Stimulated activated CD4-positive, alpha-beta T cell treated with anti-CD3 and anti-CD28 coated beads, Interleukin-4, amount 100 ng/mL, for 48 hours (primary cell): ENCODE measurements around the gene AMFR.

ENCODE experiments used
- DNase-seq, 2 donors: peaks; one replicate each; pipeline ENCODE4 v3.0.0-alpha.2; 2020; ENCODE audit warnings: low read depth in 2 of 2

AMFR gene

GRCh38 chr16:56348168-56349085 lies 76.9 kb downstream of the AMFR start:
- no peak for DNase-seq

- DNase-seq = no peak
Measured at GRCh38 chr16:56347670-56348069, 77.7 kb downstream of the AMFR start.

- DNase-seq = no peak
Measured at GRCh38 chr16:56347166-56347565, 78.2 kb downstream of the AMFR start.

- no peak for DNase-seq
Measured at GRCh38 chr16:56346131-56346890, 79.0 kb downstream of the AMFR start.

- DNase-seq = no peak
Measured at GRCh38 chr16:56345406-56346050, 79.8 kb downstream of the AMFR start.

DNA sequence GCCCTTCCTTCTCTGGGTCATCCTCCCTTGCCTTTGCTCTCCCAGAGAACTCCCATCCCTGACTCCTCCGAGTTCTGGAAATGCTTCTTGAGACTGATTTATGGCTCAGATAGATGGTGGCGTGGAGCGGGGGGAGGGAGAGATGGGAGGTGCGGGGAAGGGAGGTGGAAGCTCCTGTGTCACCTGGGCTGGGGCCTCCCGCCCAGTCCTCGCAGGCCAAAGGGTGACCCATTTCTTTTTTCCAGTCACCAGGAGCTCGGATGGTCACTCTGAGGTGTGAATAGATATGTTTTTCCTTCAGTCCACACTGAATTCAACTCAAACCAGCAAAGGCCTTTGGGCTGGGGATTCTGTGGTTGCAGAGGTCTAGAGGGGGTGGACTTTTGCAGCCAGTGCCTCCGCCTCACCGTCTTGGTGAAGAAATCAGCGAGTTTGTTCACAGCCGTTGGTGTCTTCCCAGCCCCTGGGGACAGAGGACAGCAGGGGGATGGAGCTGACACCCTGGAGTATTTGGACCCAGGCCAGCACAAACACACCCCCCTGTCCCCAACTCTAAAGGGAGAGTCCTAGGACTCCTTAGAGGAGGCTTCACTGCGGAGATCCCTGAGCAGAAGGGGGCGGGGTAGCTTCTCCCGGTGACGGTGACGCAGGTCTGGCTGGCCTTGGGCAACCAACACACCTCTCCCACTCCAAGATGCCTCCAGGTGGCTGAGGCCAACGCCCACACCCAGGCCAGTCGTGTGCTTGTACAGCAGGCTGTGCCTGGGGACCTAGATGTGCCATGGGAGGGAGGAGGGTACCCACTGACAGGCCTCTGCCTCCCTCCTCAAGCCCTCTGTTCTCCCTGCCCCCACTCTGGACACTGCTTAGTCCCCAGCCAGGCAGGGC lies 80.6 kb downstream of the AMFR start:
- no peak for DNase-seq

DNA sequence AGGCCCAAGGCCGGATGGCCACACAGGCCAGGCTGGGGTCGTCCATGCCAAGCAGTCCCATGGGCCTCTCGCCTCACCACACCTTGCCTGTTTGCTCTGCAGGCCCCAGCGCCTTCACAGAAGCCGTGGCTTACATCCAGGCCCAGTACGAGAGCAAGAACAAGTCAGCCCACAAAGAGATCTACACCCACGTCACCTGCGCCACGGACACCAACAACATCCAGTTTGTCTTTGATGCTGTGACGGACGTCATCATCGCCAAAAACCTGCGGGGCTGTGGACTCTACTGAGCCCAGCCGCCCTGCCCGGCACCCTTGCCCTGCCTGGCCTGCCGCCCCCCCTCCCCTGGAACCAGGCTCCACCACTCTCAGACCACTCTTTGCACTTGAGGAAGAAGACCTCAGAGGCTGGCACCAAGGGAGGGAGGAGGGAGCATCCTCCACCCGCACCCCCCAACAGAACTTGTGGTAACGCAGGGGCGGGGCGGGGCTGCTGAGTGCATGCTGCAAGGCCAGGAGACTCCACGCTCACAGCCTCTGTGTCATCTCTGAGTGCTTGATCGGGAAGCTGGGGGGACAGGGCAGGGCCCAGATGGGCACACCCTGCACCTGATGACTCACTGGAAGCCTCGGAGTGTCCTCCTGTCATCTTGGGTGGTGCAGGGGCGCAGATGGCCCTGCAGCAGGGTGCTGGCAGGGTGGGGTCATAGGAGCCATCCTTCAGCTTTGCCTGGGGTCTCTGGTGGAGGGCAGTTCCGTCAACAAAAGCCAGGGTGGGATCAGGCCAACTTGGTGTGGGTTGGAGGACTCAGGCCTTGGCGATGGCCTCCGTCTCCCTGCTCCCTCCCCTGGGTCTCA lies 81.5 kb downstream of the AMFR start:
- DNase-seq = no peak

GRCh38 chr16:56341656-56342399 lies 83.5 kb downstream of the AMFR start:
- DNase-seq = no peak

DNA sequence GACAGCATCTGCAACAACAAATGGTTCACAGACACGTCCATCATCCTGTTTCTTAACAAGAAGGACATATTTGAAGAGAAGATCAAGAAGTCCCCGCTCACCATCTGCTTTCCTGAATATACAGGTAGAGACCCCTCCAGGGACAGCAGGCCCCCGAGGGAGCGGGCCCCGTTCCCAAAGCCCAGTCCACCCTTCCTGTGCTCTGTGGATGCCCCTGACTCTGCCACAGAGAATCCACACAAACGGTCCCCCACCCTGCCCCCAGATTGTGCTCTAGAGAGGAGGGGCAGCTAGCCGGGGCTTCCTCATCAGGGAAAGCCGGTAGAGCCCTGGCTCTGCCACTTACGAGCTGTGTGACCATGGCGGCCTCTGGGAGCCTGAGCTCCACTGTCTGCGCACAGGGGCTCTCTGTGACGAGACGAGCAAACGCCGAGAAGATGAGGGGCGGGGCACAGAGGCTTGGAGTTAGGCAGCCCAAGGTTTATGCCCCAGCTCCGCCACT lies 84.4 kb downstream of the AMFR start:
- no peak for DNase-seq

GRCh38 chr16:56340416-56340815 lies 84.9 kb downstream of the AMFR start:
- DNase-seq = no peak

DNA sequence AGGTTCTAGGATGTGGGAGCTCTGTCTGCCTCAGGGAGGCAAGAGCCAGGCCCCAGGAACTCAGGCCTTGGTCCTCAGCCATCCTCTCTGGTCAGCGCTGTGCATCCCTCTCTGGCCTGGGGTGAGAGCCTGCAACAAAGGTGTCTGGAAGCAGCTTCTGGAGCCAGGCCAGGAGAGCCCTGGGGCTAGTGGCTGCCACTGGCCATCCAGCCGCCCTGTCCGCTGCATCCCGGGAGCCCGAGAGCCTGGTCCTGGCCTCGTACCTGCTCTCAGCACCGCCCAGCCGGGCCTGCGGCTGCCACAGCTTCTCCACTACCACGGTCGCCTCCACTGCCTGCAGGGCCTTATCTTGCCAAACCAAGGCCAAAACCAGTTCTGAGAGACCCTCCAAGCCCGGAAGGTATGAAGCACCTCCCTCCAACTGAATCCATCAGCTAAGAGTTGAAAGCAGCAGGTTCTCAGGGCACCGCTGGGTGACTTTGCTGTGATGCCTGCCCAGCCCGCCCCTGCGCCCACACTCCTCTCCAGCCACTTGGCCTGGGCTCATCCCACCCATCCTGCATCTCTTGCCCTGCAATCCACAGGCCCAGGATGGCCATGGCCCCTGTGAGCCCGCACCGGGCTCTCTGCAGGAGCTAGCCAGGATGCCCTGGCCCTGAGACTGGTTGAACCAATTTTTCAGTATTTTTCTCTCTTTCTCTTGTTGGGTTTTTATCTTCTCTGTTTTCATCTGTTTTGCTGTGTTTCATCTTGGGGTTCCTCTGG lies 85.7 kb downstream of the AMFR start:
- no peak for DNase-seq

GRCh38 chr16:56338566-56339318 lies 86.6 kb downstream of the AMFR start:
- no peak for DNase-seq

GRCh38 chr16:56337858-56338325 lies 87.5 kb downstream of the AMFR start:
- no peak for DNase-seq

DNA sequence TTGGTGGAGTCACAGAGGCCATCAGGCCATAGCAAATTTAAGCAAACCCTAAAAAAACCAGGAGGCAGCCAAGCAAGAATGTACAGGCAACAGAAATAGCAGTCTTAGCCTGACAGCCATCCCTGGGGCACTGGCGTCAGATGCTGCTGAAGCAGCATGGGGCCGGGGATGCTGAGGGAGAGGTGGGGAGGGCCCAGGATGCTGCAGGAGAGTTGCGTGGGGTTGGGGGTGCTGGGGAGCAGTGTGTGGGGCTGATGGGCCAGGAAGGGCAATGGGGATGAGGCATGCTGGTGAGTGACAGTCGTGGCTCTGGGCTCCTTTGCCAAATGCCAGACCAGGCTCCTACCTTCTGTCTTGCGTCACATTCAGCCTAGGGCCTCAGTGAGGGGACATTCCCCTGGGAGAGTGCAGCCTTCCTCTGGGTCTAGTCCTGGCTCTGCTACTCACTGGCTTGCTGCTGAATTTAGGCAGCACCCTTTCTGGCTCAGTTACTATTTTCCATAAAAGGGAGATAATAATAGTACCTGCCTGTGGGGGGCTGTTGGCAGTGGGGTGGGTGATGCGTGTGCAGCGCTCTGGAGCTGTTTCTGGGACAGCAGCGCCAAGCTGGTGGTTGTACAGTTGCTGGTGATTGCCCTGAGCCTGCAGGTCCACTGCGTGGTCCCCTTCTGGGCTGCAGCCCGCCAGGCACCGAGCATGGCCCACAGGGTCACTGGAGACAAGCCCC lies 88.1 kb downstream of the AMFR start:
- no peak for DNase-seq

DNA sequence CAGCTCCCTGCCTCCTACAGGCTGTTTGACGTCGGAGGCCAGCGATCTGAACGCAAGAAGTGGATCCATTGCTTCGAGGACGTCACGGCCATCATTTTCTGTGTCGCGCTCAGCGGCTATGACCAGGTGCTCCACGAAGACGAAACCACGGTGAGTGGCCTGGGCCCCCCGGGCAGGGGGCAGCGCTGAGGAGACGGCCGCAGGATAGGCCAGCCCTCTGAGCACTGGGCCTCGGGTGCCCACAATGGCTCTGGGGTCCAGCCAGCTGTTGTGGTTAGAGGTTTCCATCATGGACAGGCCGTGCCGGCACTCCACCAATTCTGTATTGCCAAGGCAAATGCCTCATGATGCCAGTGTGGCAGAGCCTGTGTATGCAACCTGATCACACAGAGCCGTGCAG lies 88.6 kb downstream of the AMFR start:
- no peak for DNase-seq

DNA sequence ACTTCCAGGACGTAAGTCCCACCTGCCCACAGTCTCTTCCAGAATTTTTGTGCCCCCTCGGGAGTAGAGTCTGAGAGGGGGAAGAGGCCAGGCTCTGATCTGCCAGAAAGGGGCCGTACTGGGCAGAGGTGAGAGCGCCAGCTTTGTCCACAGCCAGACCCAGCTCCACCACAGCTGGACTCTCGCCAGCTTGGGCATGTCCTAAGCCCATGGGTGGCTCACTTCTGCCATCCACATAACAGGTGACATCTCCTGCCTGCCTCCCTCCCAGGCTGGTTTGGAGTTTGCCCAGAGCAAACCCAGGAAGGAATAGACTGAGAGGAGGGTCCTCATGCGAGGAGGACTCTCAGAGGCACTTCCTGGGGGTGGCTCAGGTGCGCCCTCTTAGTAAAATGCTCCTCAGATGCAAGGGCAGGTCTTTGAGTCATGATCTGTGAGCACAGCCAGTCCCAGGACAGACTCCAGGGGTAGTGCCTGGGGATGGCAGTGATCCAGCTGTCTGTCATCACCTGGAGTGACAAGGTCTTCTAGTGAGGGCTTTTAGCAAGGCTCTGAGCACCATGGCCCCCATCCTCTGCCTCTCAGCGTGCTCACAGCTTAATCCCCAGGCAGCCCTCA lies 89.2 kb downstream of the AMFR start:
- DNase-seq = no peak

DNA sequence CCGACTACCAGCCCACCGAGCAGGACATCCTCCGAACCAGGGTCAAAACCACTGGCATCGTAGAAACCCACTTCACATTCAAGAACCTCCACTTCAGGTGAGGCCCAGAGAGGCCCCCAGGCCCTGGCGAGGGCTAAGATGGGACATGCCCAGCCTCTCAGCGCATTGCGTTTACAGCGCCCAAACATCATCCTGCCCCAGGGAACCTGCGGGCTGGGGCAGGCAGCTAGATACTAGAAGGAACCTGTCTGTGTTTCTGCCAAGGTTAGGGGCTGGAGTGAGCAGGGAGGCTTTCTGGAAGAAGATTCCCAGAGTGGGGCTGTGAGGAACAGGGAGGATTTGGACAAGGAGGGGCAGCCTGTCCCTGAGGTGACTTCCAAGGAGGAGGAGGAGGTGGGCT lies 90.6 kb downstream of the AMFR start:
- no peak for DNase-seq
